DMS53 (cell line): ENCODE results near the gene SMURF1.

Experiments used
- DNase-seq: peaks from one replicate; lab custom pipeline; 2025; lab: John Stamatoyannopoulos, UW

SMURF1 gene

DNA sequence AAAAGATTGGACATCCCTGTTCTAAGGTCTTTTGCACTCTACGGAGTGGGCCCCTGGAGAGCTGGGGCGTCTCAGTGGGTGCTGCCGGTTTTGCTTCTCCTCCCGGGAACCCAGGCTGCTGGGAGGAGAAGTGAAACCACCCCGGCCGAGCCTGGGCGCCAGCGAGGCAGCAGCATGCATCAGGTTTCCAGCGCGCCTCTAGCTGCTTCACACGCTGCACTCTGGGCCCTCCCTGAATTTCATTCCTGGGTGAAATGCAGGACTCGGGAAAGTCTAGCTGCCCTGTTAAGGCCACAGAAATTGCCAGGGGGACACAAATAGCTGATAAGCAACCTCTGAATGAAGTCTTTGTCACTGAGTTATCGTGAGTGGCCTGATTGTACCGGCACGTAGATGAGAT, 138.1 kb downstream of the SMURF1 start:
- DNase-seq, result no peak

DNA sequence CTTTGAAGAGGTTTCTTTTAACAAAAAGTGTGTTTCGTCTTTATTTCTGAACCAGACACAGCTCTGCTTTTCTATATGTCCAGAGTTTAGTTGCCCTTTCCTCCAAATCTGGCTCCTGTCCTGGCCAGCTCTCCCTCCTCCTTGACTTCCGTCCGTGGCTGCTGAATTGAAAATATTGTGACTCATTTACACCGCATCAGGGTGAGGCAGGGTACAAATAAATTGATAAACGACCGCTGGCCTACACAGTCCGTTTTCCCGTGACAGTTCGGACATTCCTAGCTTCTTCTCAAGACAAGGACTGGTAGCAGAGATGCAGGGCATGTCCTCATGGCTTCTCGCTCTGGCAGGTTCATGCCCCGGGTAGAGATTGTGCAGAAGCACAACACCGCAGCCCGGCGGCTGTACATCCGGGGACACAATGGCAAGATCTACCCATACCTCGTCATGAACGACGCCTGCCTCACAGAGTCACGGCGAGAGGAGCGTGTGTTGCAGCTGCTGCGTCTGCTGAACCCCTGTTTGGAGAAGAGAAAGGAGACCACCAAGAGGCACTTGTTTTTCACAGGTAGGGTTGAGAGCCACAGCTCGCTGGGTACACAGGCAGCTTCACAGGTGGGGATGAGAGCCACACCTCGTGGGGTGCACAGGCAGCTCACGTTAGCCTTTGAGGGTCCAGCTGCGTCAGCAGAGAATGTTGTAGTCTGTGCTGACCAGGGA, 139.0 kb downstream of the SMURF1 start:
- no peak for DNase-seq

- DNase-seq, result no peak
These were observed 139.7 kb downstream of the SMURF1 start for GRCh38 chr7:99004216-99004615.

GRCh38 chr7:99003419-99003818, 140.5 kb downstream of the SMURF1 start:
- no peak for DNase-seq

DNA sequence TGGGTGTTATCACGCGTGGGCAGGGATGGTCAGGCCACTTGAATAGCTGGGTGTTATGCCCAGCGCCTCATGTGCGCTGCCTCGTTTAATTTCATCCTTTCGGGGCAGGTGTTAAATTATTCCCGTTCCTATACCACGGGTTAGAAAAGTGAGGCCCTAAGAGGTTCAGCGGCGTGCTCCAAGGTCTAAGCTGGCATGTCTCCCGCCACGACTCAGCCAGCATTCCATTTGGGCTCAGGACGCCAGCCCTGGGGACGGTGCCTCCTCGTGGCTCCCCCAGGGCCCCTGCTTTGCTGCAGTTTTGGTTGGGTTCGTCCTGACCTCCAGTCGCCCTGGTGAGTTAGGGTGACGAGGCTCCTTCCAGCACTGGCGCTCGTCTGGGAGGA, 141.1 kb downstream of the SMURF1 start:
- DNase-seq, result no peak

DNA sequence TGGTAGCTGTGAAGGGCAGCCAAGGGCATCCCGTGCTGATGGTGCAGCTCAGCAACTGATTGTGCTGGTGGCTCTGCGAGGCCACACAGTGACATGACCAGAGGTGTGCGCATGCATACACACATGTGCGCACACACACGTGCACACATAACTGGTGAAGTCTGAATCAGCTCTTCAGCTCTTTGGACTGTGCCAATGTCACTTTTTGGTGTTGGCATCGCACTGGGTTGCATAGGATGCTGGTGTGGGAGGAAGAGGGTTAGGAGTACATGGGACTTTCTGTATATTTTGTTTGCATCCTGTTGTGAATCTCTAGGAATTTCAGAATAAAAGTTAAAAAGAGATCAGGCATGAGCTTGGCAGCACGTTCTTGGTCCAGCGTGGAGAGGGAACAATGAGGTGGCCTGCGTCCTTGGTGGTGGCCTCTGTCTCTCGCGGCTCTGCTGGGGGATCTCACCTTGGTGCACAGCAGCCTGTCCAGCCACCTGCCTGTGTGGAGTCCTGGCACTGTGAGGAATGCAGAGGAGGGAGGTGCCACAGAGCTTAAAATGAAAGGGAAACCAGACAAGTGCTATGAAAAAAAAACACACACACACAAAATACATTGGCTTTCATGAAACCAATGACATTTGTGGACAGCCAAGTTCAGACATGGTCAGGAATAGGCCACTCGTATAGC, 141.6 kb downstream of the SMURF1 start:
- no peak for DNase-seq

DNA sequence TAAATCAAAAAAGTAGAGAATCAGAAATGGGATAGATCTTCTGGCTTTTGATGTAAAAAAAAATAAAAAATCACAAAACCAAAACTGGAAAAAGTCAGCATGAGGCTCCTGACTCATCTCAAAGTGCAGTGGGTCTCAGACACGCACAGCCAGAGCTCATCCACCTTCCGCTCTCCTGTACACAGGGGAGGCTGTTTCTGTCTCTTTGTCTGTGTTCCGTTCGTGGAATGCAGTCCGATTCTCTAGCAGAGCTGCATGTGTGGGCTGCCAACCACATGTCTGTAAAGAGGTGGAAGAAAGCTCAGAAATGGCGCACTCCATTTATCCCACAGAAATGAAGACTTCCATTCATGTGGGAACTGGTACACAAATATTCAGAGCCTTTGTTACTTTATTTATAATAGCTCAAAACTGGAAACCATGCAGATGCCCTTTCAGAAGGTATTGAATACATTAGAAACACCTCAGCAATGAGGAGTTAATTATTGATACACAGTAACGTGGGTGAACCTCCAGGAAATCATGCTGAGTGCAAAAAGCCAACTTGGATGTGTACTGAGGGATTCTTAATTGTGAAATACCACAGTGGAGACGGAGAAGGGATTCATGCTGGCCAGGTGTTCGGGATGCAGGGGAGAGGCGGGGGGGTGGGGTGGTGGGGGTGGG, 142.3 kb downstream of the SMURF1 start:
- no peak for DNase-seq

DNA sequence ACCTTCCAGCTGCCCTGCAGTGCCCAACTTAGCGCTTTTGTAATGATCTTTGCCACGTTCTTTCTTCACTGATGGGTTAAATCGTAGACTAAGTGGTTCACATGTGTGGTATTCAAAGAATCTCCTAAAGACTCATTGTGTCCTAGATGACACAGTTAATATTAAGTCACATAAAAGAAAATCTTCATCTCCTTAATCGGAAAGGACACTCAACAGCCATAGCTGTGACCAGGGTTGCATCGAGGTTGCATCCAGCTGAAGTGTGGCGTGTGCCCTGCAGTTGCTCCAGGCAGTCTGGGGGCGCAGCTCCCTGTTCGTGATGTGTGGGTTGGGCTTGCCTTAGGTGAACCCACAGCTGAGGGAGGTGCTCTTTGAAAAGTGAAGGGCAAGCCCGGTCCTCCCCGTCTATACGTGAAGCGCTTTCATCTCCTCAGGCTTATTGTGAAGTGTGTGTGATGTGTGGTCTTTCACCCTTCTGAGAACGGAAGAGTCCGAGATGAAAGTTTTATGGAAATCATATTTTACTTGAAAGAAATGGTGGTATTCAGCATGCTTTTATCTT, 142.9 kb downstream of the SMURF1 start:
- no peak for DNase-seq

DNA sequence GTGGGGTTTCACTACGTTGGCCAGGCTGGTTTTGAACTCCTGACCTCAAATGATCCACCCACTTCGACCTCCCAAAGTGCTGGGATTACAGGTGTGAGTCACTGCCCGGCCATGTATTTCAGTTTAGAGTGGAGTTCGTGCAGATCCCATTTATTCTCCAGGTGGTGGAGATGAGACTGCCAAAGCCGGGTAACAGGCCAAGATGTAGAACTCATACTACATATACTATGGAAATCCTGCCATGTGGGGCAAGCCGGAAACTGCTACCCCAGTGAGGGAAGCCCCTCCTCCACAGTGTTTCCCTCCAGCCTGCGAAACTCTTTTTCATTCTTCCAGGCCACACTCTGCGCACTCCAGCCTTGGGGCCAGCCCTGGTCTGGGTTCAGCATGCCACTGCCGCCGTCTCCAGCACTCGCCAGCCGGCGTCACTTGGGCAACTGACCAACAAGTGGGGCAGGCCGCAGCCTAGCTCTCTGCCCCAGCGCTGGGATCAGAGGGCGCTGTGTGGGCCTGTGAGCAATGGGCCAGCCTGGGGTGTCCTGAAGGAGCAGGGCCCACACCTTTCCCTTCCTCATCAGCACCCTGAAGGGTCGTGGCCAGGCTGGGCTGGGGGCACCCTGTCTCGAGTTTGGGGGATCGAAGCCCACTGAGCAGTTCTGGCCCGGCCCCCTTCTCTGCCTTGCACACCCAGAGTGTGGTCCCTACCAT, 143.6 kb downstream of the SMURF1 start:
- DNase-seq, result no peak

DNA sequence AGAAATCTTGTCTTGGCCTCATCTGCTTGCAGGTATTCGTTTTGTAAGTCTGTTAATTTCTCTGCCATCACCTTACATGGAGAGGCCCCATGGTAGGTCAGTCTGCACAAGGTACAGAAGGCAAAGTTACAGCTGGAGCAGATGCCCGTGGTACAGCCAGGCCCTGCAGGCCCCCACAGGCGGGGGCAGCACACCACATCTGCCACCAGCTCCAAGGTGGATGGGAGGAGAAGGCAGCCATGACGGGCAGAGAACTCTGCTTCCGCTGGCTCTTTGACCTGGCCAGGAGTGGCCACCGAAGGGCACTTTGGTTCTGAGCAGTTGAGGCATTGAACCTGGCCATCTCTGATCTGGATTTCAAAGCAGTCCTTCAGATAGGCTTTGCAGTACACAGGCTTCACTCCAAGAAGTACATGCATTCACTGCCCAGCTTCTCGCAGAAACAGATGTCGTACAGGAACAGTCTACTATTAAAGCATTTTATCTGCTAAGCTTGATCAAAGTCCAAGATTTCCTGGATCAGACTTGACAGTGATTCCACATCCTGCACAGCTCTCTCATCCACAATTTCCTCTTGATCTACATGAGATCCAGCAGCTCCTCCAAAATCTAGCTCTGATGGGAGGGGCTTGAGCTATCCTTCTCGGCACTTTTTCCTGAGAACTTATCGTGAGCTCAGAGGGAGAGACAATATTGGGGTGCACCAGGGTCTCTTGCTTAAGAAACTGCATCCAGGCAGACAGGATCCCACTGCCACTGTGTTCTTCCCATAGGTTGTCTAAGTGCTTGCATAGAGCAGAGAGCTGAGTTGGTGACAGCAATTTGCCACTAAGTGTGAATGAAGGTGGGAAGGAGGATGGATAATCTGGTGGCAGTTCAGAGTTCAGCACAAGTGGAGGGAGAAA, 144.8 kb downstream of the SMURF1 start:
- DNase-seq, result no peak

DNA sequence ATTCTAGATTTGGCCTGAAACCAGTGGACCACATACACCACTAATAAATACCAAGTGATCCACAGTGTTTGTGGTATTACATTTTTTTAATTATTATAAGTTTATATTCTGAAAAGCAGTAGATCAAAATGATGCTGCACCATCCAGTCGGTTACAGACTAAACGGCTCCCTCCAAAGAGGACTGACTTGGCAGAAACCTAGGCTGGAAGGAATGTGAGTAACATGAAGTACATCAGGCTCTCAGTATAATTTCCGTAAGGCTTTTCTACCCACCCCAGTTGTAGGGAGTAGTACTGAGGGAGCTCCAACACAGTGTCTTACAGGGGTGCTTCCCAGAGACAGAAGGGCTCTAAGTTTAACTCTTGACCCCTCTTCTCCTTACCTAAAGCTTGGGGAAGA, 146.1 kb downstream of the SMURF1 start:
- DNase-seq, result no peak

DNA sequence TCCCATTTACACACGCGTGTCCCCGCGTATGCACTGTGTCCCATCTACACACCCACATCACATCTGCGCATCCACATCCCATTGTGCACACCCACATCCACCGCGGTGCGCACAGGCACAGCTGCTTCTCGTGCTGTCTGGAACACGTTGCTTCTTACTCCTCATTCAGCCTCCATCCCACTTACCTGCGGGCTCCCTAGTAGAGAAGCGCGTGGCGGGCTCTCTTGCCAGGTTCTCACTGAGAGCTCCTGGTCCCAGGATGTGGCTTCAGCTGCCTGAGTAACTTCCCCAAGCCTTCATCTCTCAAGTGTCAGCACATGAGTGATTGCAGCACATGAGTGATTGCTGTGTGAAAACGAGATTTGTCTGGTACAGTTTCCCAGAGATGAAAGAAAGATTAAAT, 147.8 kb downstream of the SMURF1 start:
- no peak for DNase-seq

- no peak for DNase-seq
These were observed 148.3 kb downstream of the SMURF1 start for GRCh38 chr7:98995523-98996149.

GRCh38 chr7:98995111-98995510, 148.8 kb downstream of the SMURF1 start:
- no peak for DNase-seq

- DNase-seq, result no peak
These were observed 149.6 kb downstream of the SMURF1 start for GRCh38 chr7:98994046-98994944.

DNA sequence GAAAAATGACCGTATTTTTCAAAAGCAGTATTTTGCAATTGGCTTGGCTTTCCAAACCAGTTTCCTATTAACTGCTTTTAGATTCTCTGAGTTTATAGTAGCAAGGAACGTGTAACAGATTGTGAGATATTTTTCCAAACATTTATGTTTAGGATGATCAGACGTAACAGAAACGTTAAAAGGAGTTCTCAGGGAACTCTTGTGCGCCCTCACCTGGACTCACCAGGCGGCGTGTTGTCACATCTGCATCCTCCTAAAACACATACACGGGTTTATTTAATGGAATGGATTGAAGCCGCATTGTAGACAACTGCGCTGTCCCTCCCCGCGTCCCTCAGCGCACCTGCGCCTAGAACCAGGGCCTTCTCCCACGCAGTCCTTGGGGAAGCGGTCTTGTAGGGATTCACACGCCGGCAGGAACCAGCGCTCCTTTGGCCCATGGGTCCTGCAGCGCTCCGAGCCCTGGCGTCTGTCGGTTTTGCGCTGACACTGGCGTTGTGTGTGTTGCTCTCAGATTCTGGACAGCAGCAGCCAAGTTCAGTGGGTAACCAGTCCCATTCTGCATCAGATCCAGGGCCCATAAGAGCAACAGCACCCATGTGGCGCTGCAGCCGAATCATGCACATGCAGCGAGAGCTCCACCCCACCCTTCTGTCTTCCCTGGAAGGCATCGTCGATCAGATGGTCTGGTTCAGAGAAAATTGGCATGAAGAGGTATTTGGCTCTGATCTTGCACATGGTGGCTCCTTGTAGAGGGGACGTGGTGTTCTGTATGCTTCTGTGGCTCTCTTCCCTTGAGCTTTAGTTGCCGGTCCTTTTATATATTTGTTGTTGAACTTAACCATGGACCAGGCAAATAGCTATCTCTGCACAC, 150.6 kb downstream of the SMURF1 start:
- peak; percentile 15 for DNase-seq

GRCh38 chr7:98992076-98992475, 151.8 kb downstream of the SMURF1 start:
- no peak for DNase-seq

- DNase-seq, result no peak
These were observed 152.8 kb downstream of the SMURF1 start for GRCh38 chr7:98991141-98991540.

DNA sequence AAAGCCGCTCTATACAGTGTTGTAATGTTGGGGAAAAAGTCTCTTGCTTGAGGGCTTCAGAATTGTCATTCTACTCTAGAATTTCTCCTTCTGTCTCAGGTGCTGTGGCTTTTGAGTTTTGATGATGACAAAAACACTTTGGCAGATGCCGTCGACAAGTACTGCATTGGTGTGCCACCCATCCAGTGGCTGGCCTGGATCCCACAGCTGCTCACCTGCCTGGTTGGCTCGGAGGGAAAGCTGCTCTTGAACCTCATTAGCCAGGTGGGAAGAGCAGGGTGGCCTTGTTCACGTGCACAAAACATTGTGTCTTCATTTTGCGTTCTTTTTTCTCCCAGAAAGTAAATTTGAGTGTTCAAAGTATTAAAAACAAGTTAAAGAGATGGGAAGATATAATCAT, 153.6 kb downstream of the SMURF1 start:
- DNase-seq, result no peak
